HepG2 (cell line): ENCODE data around the gene URM1. TPM values are rescaled to one million over a fixed set of nuclear protein-coding genes. Genes with fewer than 3 reads are reported as not detected.

Experiments
- BRF2 ChIP-seq: sonication (generic); formaldehyde crosslinking; IDR thresholded peaks from 2 replicates; pipeline ENCODE4 v1.8.1; 2022; ENCODE audit warnings: mild to moderate bottlenecking, missing genetic modification reagents
- GTF2F1 ChIP-seq: fragments of 150-350 bp; IDR thresholded peaks from 2 replicates; pipeline ENCODE4 v1.6.1; 2014; ENCODE audit warnings: low read length
- JDP2 ChIP-seq: sonication (generic); formaldehyde crosslinking; IDR thresholded peaks from 2 replicates; pipeline ENCODE4 v1.8.1; 2022; ENCODE audit warnings: missing genetic modification reagents, borderline replicate concordance
- MED1 ChIP-seq: sonication (generic); formaldehyde crosslinking; IDR thresholded peaks from 2 replicates; pipeline ENCODE4 v1.4.0; 2020; ENCODE audit warnings: missing genetic modification reagents
- MLLT10 ChIP-seq: sonication (generic); formaldehyde crosslinking; IDR thresholded peaks from 2 replicates; pipeline ENCODE4 v1.4.0; 2020; ENCODE audit warnings: missing genetic modification reagents
- MTF1 ChIP-seq: sonication (generic); formaldehyde crosslinking; IDR thresholded peaks from 2 replicates; pipeline ENCODE4 v1.5.0; 2020; ENCODE audit warnings: missing genetic modification reagents
- SRSF4 ChIP-seq: fragments of 200-400 bp; formaldehyde crosslinking; IDR thresholded peaks from one replicate; pipeline ENCODE4 v1.6.1; 2018; ENCODE audit warnings: mild to moderate bottlenecking, low read depth, low read length, moderate library complexity; ENCODE audit not compliant: poor library complexity, severe bottlenecking
- TARDBP ChIP-seq: sonication (generic); formaldehyde crosslinking; IDR thresholded peaks from 2 replicates; pipeline ENCODE4 v1.8.0; 2022; ENCODE audit warnings: mild to moderate bottlenecking, missing genetic modification reagents
- TBP ChIP-seq: sonication (generic); formaldehyde crosslinking; IDR thresholded peaks from 2 replicates; pipeline ENCODE4 v1.5.0; 2020; ENCODE audit warnings: missing genetic modification reagents
- TBX2 ChIP-seq: sonication (generic); formaldehyde crosslinking; IDR thresholded peaks from 2 replicates; pipeline ENCODE4 v1.5.0; 2020; ENCODE audit warnings: missing genetic modification reagents, mild to moderate bottlenecking, borderline replicate concordance
- THAP11 ChIP-seq: IDR thresholded peaks from 2 replicates; pipeline ENCODE4 v1.6.1; 2016; ENCODE audit warnings: missing biosample characterization, missing genetic modification reagents
- ZBTB1 ChIP-seq: sonication (generic); formaldehyde crosslinking; IDR thresholded peaks from 2 replicates; pipeline ENCODE4 v1.4.0; 2020; ENCODE audit warnings: missing genetic modification reagents, borderline replicate concordance
- ZBTB34 ChIP-seq: sonication (generic); formaldehyde crosslinking; IDR thresholded peaks from 2 replicates; pipeline ENCODE4 v1.8.0; 2022; ENCODE audit warnings: mild to moderate bottlenecking, missing genetic modification reagents
- ZBTB4 ChIP-seq: sonication (generic); formaldehyde crosslinking; IDR thresholded peaks from 2 replicates; pipeline ENCODE4 v1.4.0; 2020; ENCODE audit warnings: missing genetic modification reagents, mild to moderate bottlenecking, borderline replicate concordance
- ZFP90 ChIP-seq: sonication (generic); formaldehyde crosslinking; IDR thresholded peaks from 2 replicates; pipeline ENCODE4 v1.8.0; 2022; ENCODE audit warnings: missing genetic modification reagents, mild to moderate bottlenecking, inconsistent platforms, borderline replicate concordance
- ZNF431 ChIP-seq: sonication (generic); formaldehyde crosslinking; IDR thresholded peaks from 2 replicates; pipeline ENCODE4 v1.9.0; 2022; ENCODE audit warnings: missing genetic modification reagents, low read depth, mild to moderate bottlenecking, borderline replicate concordance
- ZNF510 ChIP-seq: sonication (generic); formaldehyde crosslinking; IDR thresholded peaks from 2 replicates; pipeline ENCODE4 v1.4.0; 2020; ENCODE audit warnings: low read depth, mild to moderate bottlenecking, missing genetic modification reagents
- ZNF589 ChIP-seq: sonication (generic); formaldehyde crosslinking; conservative IDR thresholded peaks from 2 replicates; pipeline ENCODE4 v1.8.0; 2022; ENCODE audit warnings: mild to moderate bottlenecking, moderate library complexity, missing genetic modification reagents
- ZNF629 ChIP-seq: sonication (generic); formaldehyde crosslinking; conservative IDR thresholded peaks from 2 replicates; pipeline ENCODE4 v1.5.0; 2020; ENCODE audit warnings: missing genetic modification reagents
- ZNF709 ChIP-seq: sonication (generic); formaldehyde crosslinking; IDR thresholded peaks from 2 replicates; pipeline ENCODE4 v1.5.0; 2020; ENCODE audit warnings: mild to moderate bottlenecking, missing genetic modification reagents
- ZNF737 ChIP-seq: sonication (generic); formaldehyde crosslinking; IDR thresholded peaks from 2 replicates; pipeline ENCODE4 v1.5.0; 2020; ENCODE audit warnings: missing genetic modification reagents, mild to moderate bottlenecking, borderline replicate concordance
- ZNF746 ChIP-seq: sonication (generic); formaldehyde crosslinking; IDR thresholded peaks from 2 replicates; pipeline ENCODE4 v1.8.0; 2022; ENCODE audit warnings: mild to moderate bottlenecking, missing genetic modification reagents
- ZNF747 ChIP-seq: sonication (generic); formaldehyde crosslinking; IDR thresholded peaks from 2 replicates; pipeline ENCODE4 v1.8.1; 2023; ENCODE audit warnings: missing genetic modification reagents, mild to moderate bottlenecking, borderline replicate concordance
- ZNF749 ChIP-seq: sonication (generic); formaldehyde crosslinking; IDR thresholded peaks from 2 replicates; pipeline ENCODE4 v1.8.0; 2022; ENCODE audit warnings: mild to moderate bottlenecking, missing genetic modification reagents, moderate library complexity, borderline replicate concordance
- ZSCAN22 ChIP-seq: sonication (generic); formaldehyde crosslinking; IDR thresholded peaks from 2 replicates; pipeline ENCODE4 v1.4.0; 2020; ENCODE audit warnings: mild to moderate bottlenecking, missing genetic modification reagents
- polyA plus RNA-seq, 8 experiments: library from polyadenylated mRNA; depleted of rRNA in 3 of 8; stranded (reverse) in 7 of 8; unstranded in 1 of 8; fragments of >200 nt; fragmentation: Illumina TruSeq in 4 of 8; extraction: Trizol in 4 of 8; gene quantifications; 2 replicates each; pipeline versions ENCODE4 v1.2.1 to v1.2.3, GENCODE V29; 2011 to 2016; ENCODE audit warnings: low read depth in 4 of 8, missing spikeins in 1 of 8, mixed read lengths in 1 of 8; ENCODE audit not compliant: insufficient read depth in 1 of 8
- total RNA-seq, 5 experiments: library from RNA; depleted of rRNA; stranded (reverse); fragments of >200 nt; fragmentation: Illumina TruSeq; extraction: Trizol; gene quantifications; 2 replicates each; pipeline ENCODE4 v1.2.3, GENCODE V29; 2016; ENCODE audit warnings: low read depth in 1 of 5

Gene URM1
- total and polyA plus RNA-seq, 2 of the 13 experiments (the other 11 are each of a cell fraction or from before 2014, with no cell fraction given): 37.1 to 41.3 TPM

- TF ChIP-seq MTF1 (CRISPR knock-in tag) (no peak), MED1 (CRISPR knock-in tag) (no peak), ZNF431 (CRISPR knock-in tag) (no peak), ZNF746 (peak; percentile 85), ZNF589 (no peak), TBX2 (CRISPR knock-in tag) (no peak), ZSCAN22 (no peak), THAP11 (CRISPR knock-in tag) (peak; percentile 87), BRF2 (CRISPR knock-in tag) (0 out of 2 replicates have a peak, but pooled peaks have one; percentile 24), ZNF709 (CRISPR knock-in tag) (peak; percentile 47; the same call in 1 of the 2 replicates), ZNF510 (CRISPR knock-in tag) (no peak), ZBTB1 (CRISPR knock-in tag) (no peak), ZBTB34 (CRISPR knock-in tag) (no peak), TARDBP (CRISPR knock-in tag) (no peak; the same call in 1 of the 2 replicates), JDP2 (CRISPR knock-in tag) (no peak), ZNF629 (no peak), ZFP90 (CRISPR knock-in tag) (peak; percentile 24; the same call in 1 of the 2 replicates), ZNF747 (no peak), GTF2F1 (no peak), TBP (CRISPR knock-in tag) (no peak), ZNF737 (no peak), MLLT10 (CRISPR knock-in tag) (no peak), ZBTB4 (no peak), SRSF4 (no peak), ZNF749 (CRISPR knock-in tag) (no peak)
Observed at GRCh38 chr9:128370752-128371629, at the start of gene URM1 (continued).
